GM23338 (cell line): ENCODE data around the gene MYO16. TPM values are rescaled to one million over a fixed set of nuclear protein-coding genes. Genes with fewer than 3 reads are reported as not detected.
A peak's percentile ranks its signal among the peaks of the same experiment; 100 is the strongest.

Source experiments
- ATAC-seq: fragments of 200-7000 bp; cut with Tn5 transposase; 3 replicates; pipeline ENCODE4 v1.9.1; 2020
- DNase-seq: peaks from one replicate; pipeline ENCODE4 v3.0.0-alpha.2; 2015; ENCODE audit warnings: low spot score
- H2AFZ ChIP-seq: fragments of 200-600 bp; sonication (generic); 2 replicates; pipeline ENCODE4 v1.8.0; 2016; ENCODE audit warnings: antibody characterized with exemption, mild to moderate bottlenecking, moderate library complexity
- H3F3A ChIP-seq: fragments of 200-600 bp; sonication (generic); replicated peaks from 2 replicates; pipeline ENCODE4 v1.8.0; 2017; ENCODE audit warnings: antibody characterized with exemption, mixed run types, low read depth
- H3K27ac ChIP-seq: fragments of 200-600 bp; sonication (generic); 2 replicates; pipeline ENCODE4 v1.6.1; 2016; ENCODE audit warnings: low read depth
- H3K27me3 ChIP-seq: fragments of 200-600 bp; sonication (generic); 2 replicates; pipeline ENCODE4 v1.8.0; 2016; ENCODE audit warnings: mild to moderate bottlenecking, mixed run types, moderate library complexity; ENCODE audit not compliant: insufficient read depth
- H3K36me3 ChIP-seq: fragments of 200-600 bp; sonication (generic); 2 replicates; pipeline ENCODE4 v1.8.0; 2016; ENCODE audit warnings: mild to moderate bottlenecking; ENCODE audit not compliant: insufficient read depth
- H3K4me1 ChIP-seq: fragments of 200-600 bp; sonication (generic); 2 replicates; pipeline ENCODE4 v1.8.0; 2016; ENCODE audit warnings: mild to moderate bottlenecking, moderate library complexity; ENCODE audit not compliant: insufficient read depth
- H3K4me2 ChIP-seq: fragments of 200-600 bp; sonication (generic); 2 replicates; pipeline ENCODE4 v1.7.1; 2017; ENCODE audit warnings: mixed run types
- H3K4me3 ChIP-seq: fragments of 200-600 bp; sonication (generic); 2 replicates; pipeline ENCODE4 v1.6.1; 2016; ENCODE audit warnings: mixed run types
- H3K79me2 ChIP-seq: fragments of 200-600 bp; sonication (generic); replicated peaks from 2 replicates; pipeline ENCODE4 v1.8.0; 2017; ENCODE audit warnings: mild to moderate bottlenecking; ENCODE audit not compliant: insufficient read depth
- H3K9me2 ChIP-seq: fragments of 200-600 bp; sonication (generic); 2 replicates; pipeline ENCODE4 v1.8.0; 2017; ENCODE audit not compliant: insufficient read depth
- H4K20me1 ChIP-seq: fragments of 200-600 bp; sonication (generic); replicated peaks from 2 replicates; pipeline ENCODE4 v1.8.0; 2017; ENCODE audit warnings: mild to moderate bottlenecking; ENCODE audit not compliant: insufficient read depth
- H3K27ac Mint-ChIP-seq: 2 replicates; pipeline ENCODE4 v1.8.0; 2020; ENCODE audit warnings: inconsistent platforms, mild to moderate bottlenecking, moderate library complexity, mixed read lengths
- H3K27me3 Mint-ChIP-seq: 3 replicates; pipeline ENCODE4 v1.8.0; 2022; ENCODE audit warnings: low read depth, mild to moderate bottlenecking, moderate library complexity, mixed read lengths, inconsistent platforms; ENCODE audit not compliant: insufficient read depth, poor library complexity
- H3K36me3 Mint-ChIP-seq: 3 replicates; pipeline ENCODE4 v1.8.0; 2021; ENCODE audit warnings: low read depth, mild to moderate bottlenecking, inconsistent platforms, moderate library complexity, mixed read lengths
- H3K4me1 Mint-ChIP-seq: 3 replicates; pipeline ENCODE4 v1.8.0; 2020; ENCODE audit warnings: mild to moderate bottlenecking, inconsistent platforms, mixed read lengths
- H3K4me3 Mint-ChIP-seq: 3 replicates; pipeline ENCODE4 v1.8.0; 2021; ENCODE audit warnings: moderate library complexity, mild to moderate bottlenecking, inconsistent platforms, mixed read lengths
- H3K9me3 Mint-ChIP-seq: 3 replicates; pipeline ENCODE4 v1.8.0; 2020; ENCODE audit warnings: moderate library complexity, mild to moderate bottlenecking, inconsistent platforms, mixed read lengths
- CREB1 ChIP-seq: fragments of 250-450 bp; sonication (Bioruptor Pico); IDR thresholded peaks from 2 replicates; pipeline ENCODE4 v1.5.0; 2020; ENCODE audit warnings: low read depth, mild to moderate bottlenecking, moderate library complexity
- EZH2 ChIP-seq: fragments of 200-600 bp; sonication (generic); IDR thresholded peaks from one replicate; pipeline ENCODE4 v1.8.0; 2017; ENCODE audit warnings: antibody characterized with exemption, mild to moderate bottlenecking, low read depth; ENCODE audit not compliant: unreplicated experiment
- EZH2phosphoT487 ChIP-seq: fragments of 200-600 bp; sonication (generic); IDR thresholded peaks from one replicate; pipeline ENCODE4 v1.8.1; 2018; ENCODE audit warnings: antibody characterized with exemption; ENCODE audit not compliant: unreplicated experiment
- NANOG ChIP-seq: IDR thresholded peaks from 2 replicates; pipeline ENCODE4 v1.6.1; 2016; ENCODE audit warnings: antibody characterized with exemption, borderline replicate concordance
- POLR2AphosphoS5 ChIP-seq: IDR thresholded peaks from 2 replicates; pipeline ENCODE4 v1.6.1; 2016; ENCODE audit warnings: antibody characterized with exemption, low read depth
- STAT1 ChIP-seq: IDR thresholded peaks from one replicate; pipeline ENCODE4 v1.6.1; 2016; ENCODE audit warnings: antibody characterized with exemption; ENCODE audit not compliant: unreplicated experiment
- ZNF114 ChIP-seq: fragments of 250-450 bp; sonication (Bioruptor Pico); IDR thresholded peaks from 2 replicates; pipeline ENCODE4 v1.5.0; 2020; ENCODE audit warnings: mild to moderate bottlenecking, moderate library complexity
- ZNF331 ChIP-seq: fragments of 250-450 bp; sonication (Bioruptor Pico); IDR thresholded peaks from 2 replicates; pipeline ENCODE4 v1.5.0; 2020; ENCODE audit warnings: low read depth, mild to moderate bottlenecking, moderate library complexity
- ZNF462 ChIP-seq: fragments of 250-450 bp; sonication (Bioruptor Pico); IDR thresholded peaks from 2 replicates; pipeline ENCODE4 v1.5.0; 2020; ENCODE audit warnings: mild to moderate bottlenecking, moderate library complexity
- polyA plus RNA-seq: library from polyadenylated mRNA; unstranded; fragments of >200 nt; fragmentation: Nextera tagmentation; extraction: Ambion mirVana; gene quantifications from 2 replicates; pipeline ENCODE4 v1.2.1, GENCODE V29; 2016
- total RNA-seq: library from RNA; depleted of rRNA; stranded (reverse); fragments of >200 nt; shearing (Covaris generic); gene quantifications from 2 replicates; pipeline ENCODE4 v1.2.3, GENCODE V29; 2014

Gene MYO16
- total and polyA plus RNA-seq, 2 experiments from 2014 or later: 0.10 to 0.13 TPM

DNA sequence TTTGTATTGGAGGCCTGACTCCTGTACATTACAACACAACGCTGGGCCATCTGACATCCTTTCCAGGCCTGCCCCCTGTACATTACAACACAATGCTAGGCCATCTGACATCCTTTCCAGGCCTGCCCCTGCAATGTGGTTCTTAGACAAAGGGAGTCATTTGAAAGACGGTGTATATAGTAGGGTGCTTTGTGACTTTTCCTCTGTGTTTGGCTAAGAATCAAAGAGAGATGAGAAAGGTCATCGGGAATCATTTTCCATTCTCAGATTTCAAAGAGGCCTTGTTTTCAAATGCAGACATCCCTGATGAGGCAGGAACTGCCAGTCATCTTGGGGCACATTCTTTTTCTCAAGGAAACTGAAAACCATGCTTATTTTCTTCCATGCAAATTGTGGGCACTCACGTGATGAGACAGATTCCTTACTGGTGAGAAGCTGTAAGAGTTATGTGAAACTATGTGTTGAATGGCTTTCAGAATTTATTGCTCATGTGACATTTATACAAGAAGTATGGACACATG is 551.6 kb downstream of the MYO16 start (continued):
- TF ChIP-seq ZNF462: no peak

DNA sequence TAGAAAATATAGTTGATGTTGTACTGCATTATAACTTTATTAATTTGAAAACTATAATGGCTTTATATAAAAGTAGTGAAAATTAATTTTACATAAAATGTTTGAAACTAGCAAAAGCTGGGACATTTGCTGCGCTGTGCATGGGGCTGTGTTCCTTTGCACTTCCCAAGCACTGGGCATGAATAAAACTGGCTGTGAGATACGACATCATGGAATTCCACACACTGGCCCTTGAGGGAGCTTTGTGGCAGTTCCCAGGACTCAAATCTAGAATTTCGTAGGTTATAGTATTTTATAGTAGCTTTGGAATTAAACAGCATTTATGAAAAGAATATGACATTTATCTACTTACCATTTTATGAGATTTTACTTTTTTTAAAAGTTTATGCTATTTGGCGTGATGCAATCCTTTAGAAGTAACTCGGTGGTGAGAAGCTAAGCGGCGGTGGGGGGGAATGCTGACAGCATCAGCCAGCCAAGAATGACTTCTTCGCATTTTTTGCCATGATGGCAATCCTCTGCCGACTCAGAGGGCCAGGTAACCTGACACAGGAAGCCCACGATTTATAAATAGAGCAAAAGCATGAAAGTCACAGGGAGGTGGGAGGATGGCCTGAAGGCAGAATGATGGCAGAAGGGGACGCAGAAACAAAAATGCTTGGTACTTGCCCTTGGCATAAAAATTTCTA is 553.5 kb downstream of the MYO16 start:
- DNase-seq (peak; percentile 58), ATAC-seq (peak; percentile 38; the same call in 1 of the 3 replicates)
- no peaks in the 10 kb centered on the region for H4K20me1 ChIP-seq
- TF ChIP-seq NANOG (no peak), ZNF114 (CRISPR knock-in tag) (no peak), EZH2 (no peak), EZH2phosphoT487 (no peak), CREB1 (CRISPR knock-in tag) (no peak), STAT1 (no peak), ZNF331 (CRISPR knock-in tag) (no peak), POLR2AphosphoS5 (no peak), ZNF462 (no peak)

More for the DNA sequence above, 553.5 kb downstream of the MYO16 start:
- Histone ChIP-seq H3F3A (no peaks in the 10 kb centered on the region), H3K4me1 (peaks cover 19% of the 10 kb centered on the region; the same call in 1 of the 2 replicates), H3K9me2 (no peaks in the 10 kb centered on the region), H3K79me2 (no peaks in the 10 kb centered on the region), H3K4me2 (no peak overlapping the region), H3K27me3 (no peaks in the 10 kb centered on the region), H3K4me3 (no peak overlapping the region), H3K36me3 (no peaks in the 10 kb centered on the region), H2AFZ (no peak overlapping the region), H3K27ac (no peak overlapping the region)
- Mint-ChIP-seq H3K27ac (peak overlapping the region; percentile 44; the same call in 1 of the 2 replicates), H3K4me3 (no peak overlapping the region), H3K36me3 (no peaks in the 10 kb centered on the region; the same call in 2 of the 3 replicates), H3K27me3 (peaks cover 2% of the 10 kb centered on the region), H3K4me1 (peaks cover 22% of the 10 kb centered on the region), H3K9me3 (no peaks in the 10 kb centered on the region; the same call in 1 of the 3 replicates)
